Nephron progenitor cell (in vitro differentiated cells): ENCODE results near the gene DLG1.
"Not testable (repeated sequence)": the region's sequence is repeated elsewhere in the genome, so short reads cannot be mapped to it uniquely, and the experiment has no call there.

ENCODE experiments used
- DNase-seq: peaks from one replicate; pipeline ENCODE4 v3.0.0; 2021
- H3K27ac Mint-ChIP-seq: 2 replicates; pipeline ENCODE4 v1.8.0; 2021; ENCODE audit warnings: mild to moderate bottlenecking, moderate library complexity, mixed read lengths
- H3K27me3 Mint-ChIP-seq: 2 replicates; pipeline ENCODE4 v1.8.0; 2021; ENCODE audit warnings: mild to moderate bottlenecking, low read depth, mixed read lengths; ENCODE audit not compliant: poor library complexity
- H3K36me3 Mint-ChIP-seq: 2 replicates; pipeline ENCODE4 v1.8.0; 2021; ENCODE audit warnings: low read depth, mixed read lengths
- H3K4me1 Mint-ChIP-seq: 2 replicates; pipeline ENCODE4 v1.8.0; 2021; ENCODE audit warnings: mixed read lengths
- H3K4me3 Mint-ChIP-seq: 2 replicates; pipeline ENCODE4 v1.8.0; 2021; ENCODE audit warnings: mild to moderate bottlenecking, moderate library complexity, mixed read lengths
- H3K9me3 Mint-ChIP-seq: 2 replicates; pipeline ENCODE4 v1.8.0; 2021; ENCODE audit warnings: mild to moderate bottlenecking, moderate library complexity, mixed read lengths
- TF ChIP-seq, protein P1 (sequence below): fragments of 200-600 bp; sonication (generic); IDR thresholded peaks from 2 replicates; pipeline ENCODE4 v1.5.0; 2021; ENCODE audit warnings: antibody characterized with exemption

DLG1 gene

DNA sequence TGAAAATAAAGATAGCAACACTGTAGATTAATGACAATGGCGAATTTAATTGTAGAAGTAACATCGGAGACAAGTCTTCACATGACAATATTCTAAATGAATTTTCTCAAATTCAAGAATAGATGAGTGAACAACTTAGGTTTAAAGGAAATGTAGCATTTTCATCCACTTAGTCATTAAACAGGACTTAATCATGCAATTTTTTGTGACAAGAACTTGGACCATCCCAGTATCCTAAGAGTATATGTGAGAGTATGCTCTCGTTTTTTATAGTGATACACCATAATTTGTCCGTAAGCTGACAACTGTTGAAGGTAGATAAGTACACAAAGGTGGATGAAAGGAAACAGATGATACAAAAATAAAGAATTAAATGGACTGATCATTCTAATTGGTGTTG is 81.5 kb downstream of the DLG1 start:
- H3K9me3 Mint-ChIP-seq = peaks cover 20% of the 10 kb centered on the region
- H3K27ac Mint-ChIP-seq = peak overlapping the region; percentile 90
- H3K36me3 Mint-ChIP-seq = peaks cover 33% of the 10 kb centered on the region
- no peak for DNase-seq
- peaks cover 6% of the 10 kb centered on the region for H3K4me1 Mint-ChIP-seq
- TF ChIP-seq, protein P1, sequence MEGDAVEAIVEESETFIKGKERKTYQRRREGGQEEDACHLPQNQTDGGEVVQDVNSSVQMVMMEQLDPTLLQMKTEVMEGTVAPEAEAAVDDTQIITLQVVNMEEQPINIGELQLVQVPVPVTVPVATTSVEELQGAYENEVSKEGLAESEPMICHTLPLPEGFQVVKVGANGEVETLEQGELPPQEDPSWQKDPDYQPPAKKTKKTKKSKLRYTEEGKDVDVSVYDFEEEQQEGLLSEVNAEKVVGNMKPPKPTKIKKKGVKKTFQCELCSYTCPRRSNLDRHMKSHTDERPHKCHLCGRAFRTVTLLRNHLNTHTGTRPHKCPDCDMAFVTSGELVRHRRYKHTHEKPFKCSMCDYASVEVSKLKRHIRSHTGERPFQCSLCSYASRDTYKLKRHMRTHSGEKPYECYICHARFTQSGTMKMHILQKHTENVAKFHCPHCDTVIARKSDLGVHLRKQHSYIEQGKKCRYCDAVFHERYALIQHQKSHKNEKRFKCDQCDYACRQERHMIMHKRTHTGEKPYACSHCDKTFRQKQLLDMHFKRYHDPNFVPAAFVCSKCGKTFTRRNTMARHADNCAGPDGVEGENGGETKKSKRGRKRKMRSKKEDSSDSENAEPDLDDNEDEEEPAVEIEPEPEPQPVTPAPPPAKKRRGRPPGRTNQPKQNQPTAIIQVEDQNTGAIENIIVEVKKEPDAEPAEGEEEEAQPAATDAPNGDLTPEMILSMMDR = no peak
- H3K4me3 Mint-ChIP-seq = no peak overlapping the region
- H3K27me3 Mint-ChIP-seq = no peaks in the 10 kb centered on the region

DNA sequence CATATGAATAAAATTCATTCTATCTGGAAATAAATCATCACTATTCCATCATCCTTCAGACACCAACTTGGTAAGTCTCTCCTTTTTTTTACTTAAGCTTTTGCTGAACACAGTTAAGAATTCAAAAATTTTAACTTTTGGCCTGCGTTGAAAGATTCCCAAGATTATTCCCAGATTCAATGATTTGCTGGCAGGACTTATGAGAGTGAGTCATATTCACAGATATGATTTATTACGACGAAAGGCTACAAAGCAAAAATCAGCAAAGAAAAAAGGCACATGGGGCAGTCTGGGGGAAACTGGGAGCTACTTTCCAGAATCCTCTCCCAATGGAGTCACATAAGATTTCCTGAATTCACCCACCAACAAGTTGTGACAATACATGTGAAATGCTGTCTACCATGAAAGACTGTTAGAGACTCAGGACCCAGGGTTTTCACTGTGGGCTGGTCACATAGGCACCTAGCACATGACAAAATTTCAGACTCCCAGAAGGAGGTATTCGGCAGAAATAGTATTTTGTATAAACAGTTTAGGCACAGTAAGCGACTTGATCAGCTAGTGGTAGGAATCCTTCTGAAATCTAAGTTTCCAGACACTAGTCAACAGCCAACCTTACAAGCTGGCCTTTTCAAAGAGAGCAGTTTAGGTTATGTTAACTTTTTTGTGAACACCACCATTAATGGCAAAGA is 82.1 kb downstream of the DLG1 start:
- TF ChIP-seq, protein P1 = no peak
- Mint-ChIP-seq H3K4me1 (peaks cover 6% of the 10 kb centered on the region), H3K36me3 (peaks cover 39% of the 10 kb centered on the region), H3K27me3 (no peaks in the 10 kb centered on the region), H3K4me3 (no peak overlapping the region), H3K27ac (peak overlapping the region; percentile 90), H3K9me3 (peaks cover 26% of the 10 kb centered on the region)
- DNase-seq = no peak

GRCh38 chr3:197212290-197212689 is 86.1 kb downstream of the DLG1 start:
- H3K27me3 Mint-ChIP-seq = no peaks in the 10 kb centered on the region
- TF ChIP-seq, protein P1 = no peak
- peaks cover 18% of the 10 kb centered on the region for H3K4me1 Mint-ChIP-seq
- no peak overlapping the region for H3K27ac Mint-ChIP-seq
- no peak overlapping the region for H3K4me3 Mint-ChIP-seq
- no peak for DNase-seq
- peaks cover 56% of the 10 kb centered on the region for H3K36me3 Mint-ChIP-seq
- peaks cover 31% of the 10 kb centered on the region for H3K9me3 Mint-ChIP-seq

DNA sequence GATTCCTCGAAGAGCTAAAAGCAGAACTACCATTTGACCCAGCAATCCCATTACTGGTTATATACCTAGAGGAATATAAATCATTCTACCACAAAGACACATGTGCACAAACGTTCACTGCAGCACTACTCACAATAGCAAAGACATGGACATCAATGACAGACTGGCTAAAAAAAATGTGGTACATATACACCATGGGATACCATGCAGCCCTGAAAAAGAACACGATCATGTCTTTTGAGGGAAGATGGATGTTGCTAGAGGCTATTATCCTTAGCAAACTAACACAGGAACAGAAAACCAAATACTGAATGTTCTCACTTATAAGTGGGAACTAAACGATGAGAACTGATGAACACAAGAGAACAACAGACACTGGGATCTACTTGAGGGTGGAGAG is 86.7 kb downstream of the DLG1 start:
- peaks cover 56% of the 10 kb centered on the region for H3K36me3 Mint-ChIP-seq
- not testable (repeated sequence) for DNase-seq, H3K4me3 Mint-ChIP-seq, H3K27me3 Mint-ChIP-seq
- H3K4me1 Mint-ChIP-seq = peaks cover 15% of the 10 kb centered on the region
- peak overlapping the region; percentile 10 for H3K27ac Mint-ChIP-seq
- H3K9me3 Mint-ChIP-seq = peaks cover 31% of the 10 kb centered on the region

DNA sequence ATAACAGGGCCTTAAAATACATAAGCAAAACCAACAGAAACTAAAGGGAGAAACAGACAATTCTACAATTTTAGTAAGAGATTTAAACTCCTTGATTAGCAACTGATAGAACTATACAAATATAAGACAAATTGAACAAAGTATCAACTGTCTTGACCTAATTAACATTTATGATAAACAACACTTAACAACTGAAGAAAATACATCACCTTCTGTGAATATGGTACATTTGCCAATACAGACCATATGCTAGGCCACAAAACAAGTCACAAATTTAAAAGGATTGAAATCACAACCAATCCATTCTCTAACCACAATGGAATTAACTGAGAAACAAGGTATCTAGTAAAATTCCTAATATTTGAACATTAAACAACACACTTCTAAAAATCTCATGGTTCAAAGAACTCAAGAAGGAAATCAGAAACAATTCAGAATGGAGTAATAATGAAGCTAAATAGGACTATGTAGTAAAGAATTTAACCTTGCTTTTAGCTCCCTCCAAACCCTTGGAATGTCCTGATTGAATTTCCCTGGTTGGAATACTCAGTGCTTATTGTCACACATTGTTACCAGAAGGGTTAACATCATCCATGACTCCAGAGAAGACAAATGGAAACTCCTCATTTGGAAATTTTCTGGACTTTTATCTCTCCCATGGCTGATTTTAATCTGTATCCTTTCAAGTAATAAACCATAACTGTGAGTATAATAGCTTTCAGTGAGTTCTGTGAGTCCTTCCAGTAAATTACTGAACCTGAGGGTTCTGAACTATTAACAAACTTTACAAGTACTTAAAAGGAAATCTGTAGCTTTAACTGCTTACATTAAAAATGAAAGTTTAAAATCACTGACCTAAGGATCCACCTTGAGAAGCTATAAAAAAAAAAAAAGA is 88.8 kb downstream of the DLG1 start:
- Mint-ChIP-seq H3K27ac (peak overlapping the region; percentile 24), H3K36me3 (peaks cover 48% of the 10 kb centered on the region), H3K9me3 (peaks cover 26% of the 10 kb centered on the region), H3K27me3 (no peaks in the 10 kb centered on the region), H3K4me3 (no peak overlapping the region), H3K4me1 (peaks cover 13% of the 10 kb centered on the region)
- no peak for DNase-seq
- TF ChIP-seq, protein P1 = no peak

- no peak overlapping the region for H3K4me3 Mint-ChIP-seq
- H3K36me3 Mint-ChIP-seq = peaks cover 23% of the 10 kb centered on the region
- TF ChIP-seq, protein P1 = no peak
- no peak overlapping the region for H3K27ac Mint-ChIP-seq
- DNase-seq = no peak
- H3K27me3 Mint-ChIP-seq = no peaks in the 10 kb centered on the region
- peaks cover 39% of the 10 kb centered on the region for H3K4me1 Mint-ChIP-seq
- peaks cover 10% of the 10 kb centered on the region for H3K9me3 Mint-ChIP-seq
Observed at GRCh38 chr3:197206913-197207312, 91.5 kb downstream of the DLG1 start.
